MG63 (cell line): ENCODE data around the gene TIAM2. TPM values are rescaled to one million over a fixed set of nuclear protein-coding genes. Genes with fewer than 3 reads are reported as not detected.
"Not testable (repeated sequence)": the region's sequence is repeated elsewhere in the genome, so short reads cannot be mapped to it uniquely, and the experiment has no call there.

Experiments
- DNase-seq: peaks from one replicate; pipeline ENCODE4 v3.0.0-alpha.2; 2020
- H3K27me3 ChIP-seq: fragments of 250-450 bp; sonication (Bioruptor Pico); 2 replicates; pipeline ENCODE4 v1.5.1; 2020; ENCODE audit warnings: mild to moderate bottlenecking, moderate library complexity
- H3K36me3 ChIP-seq: fragments of 250-450 bp; sonication (Bioruptor Pico); 2 replicates; pipeline ENCODE4 v1.5.1; 2020; ENCODE audit warnings: mild to moderate bottlenecking, moderate library complexity
- H3K4me3 ChIP-seq: fragments of 250-450 bp; sonication (Bioruptor Pico); 2 replicates; pipeline ENCODE4 v1.5.1; 2020; ENCODE audit warnings: mild to moderate bottlenecking, moderate library complexity
- H3K9me3 ChIP-seq: fragments of 250-450 bp; sonication (Bioruptor Pico); 2 replicates; pipeline ENCODE4 v1.5.1; 2020; ENCODE audit warnings: mild to moderate bottlenecking, moderate library complexity
- total RNA-seq: library from RNA; depleted of rRNA; stranded (reverse); fragments of >200 nt; shearing (Covaris generic); gene quantifications from 2 replicates; pipeline ENCODE4 v1.2.3, GENCODE V29; 2014; ENCODE audit warnings: low replicate concordance

The TIAM2 gene
- total RNA-seq, 1 experiment from 2014 or later: 4.9 TPM

- Histone ChIP-seq H3K27me3 (no peaks in the 10 kb centered on the region), H3K9me3 (no peaks in the 10 kb centered on the region), H3K4me3 (no peak overlapping the region), H3K36me3 (no peaks in the 10 kb centered on the region)
- DNase-seq: peak; percentile 41
Measured at GRCh38 chr6:155174576-155175211, 179.6 kb downstream of the TIAM2 start.

- Histone ChIP-seq H3K36me3 (no peaks in the 10 kb centered on the region), H3K27me3 (no peaks in the 10 kb centered on the region), H3K9me3 (no peaks in the 10 kb centered on the region)
Measured at GRCh38 chr6:155177363-155177961, 182.3 kb downstream of the TIAM2 start.

GRCh38 chr6:155181498-155181897, 186.4 kb downstream of the TIAM2 start:
- DNase-seq: no peak
- Histone ChIP-seq H3K4me3 (no peak overlapping the region), H3K36me3 (no peaks in the 10 kb centered on the region), H3K9me3 (no peaks in the 10 kb centered on the region), H3K27me3 (no peaks in the 10 kb centered on the region)

More at GRCh38 chr6:155177363-155177961, 182.3 kb downstream of the TIAM2 start:
- H3K4me3 ChIP-seq: no peak overlapping the region
- no peak for DNase-seq

- Histone ChIP-seq H3K36me3 (no peaks in the 10 kb centered on the region), H3K9me3 (no peaks in the 10 kb centered on the region), H3K4me3 (no peak overlapping the region), H3K27me3 (no peaks in the 10 kb centered on the region)
- no peak for DNase-seq
Measured at GRCh38 chr6:155182103-155182502, 187.0 kb downstream of the TIAM2 start.

- H3K36me3 ChIP-seq: no peaks in the 10 kb centered on the region
- no peak for DNase-seq
- H3K4me3 ChIP-seq: no peak overlapping the region
- H3K27me3 ChIP-seq: no peaks in the 10 kb centered on the region
- no peaks in the 10 kb centered on the region for H3K9me3 ChIP-seq
Measured at GRCh38 chr6:155183095-155183494, 188.0 kb downstream of the TIAM2 start.

GRCh38 chr6:155185041-155185440, 189.9 kb downstream of the TIAM2 start:
- not testable (repeated sequence) for H3K27me3 ChIP-seq, H3K4me3 ChIP-seq, H3K9me3 ChIP-seq, DNase-seq, H3K36me3 ChIP-seq

GRCh38 chr6:155185544-155185943, 190.4 kb downstream of the TIAM2 start:
- no peaks in the 10 kb centered on the region for H3K36me3 ChIP-seq
- no peak for DNase-seq

GRCh38 chr6:155186052-155186658, 191.0 kb downstream of the TIAM2 start:
- Histone ChIP-seq H3K9me3 (no peaks in the 10 kb centered on the region), H3K4me3 (no peak overlapping the region), H3K36me3 (no peaks in the 10 kb centered on the region), H3K27me3 (no peaks in the 10 kb centered on the region)
- peak; percentile 18 for DNase-seq

More at GRCh38 chr6:155185544-155185943, 190.4 kb downstream of the TIAM2 start:
- no peaks in the 10 kb centered on the region for H3K27me3 ChIP-seq
- H3K9me3 ChIP-seq: no peaks in the 10 kb centered on the region
- H3K4me3 ChIP-seq: no peak overlapping the region

GRCh38 chr6:155187106-155187505, 192.0 kb downstream of the TIAM2 start:
- no peaks in the 10 kb centered on the region for H3K36me3 ChIP-seq
- no peaks in the 10 kb centered on the region for H3K27me3 ChIP-seq
- H3K4me3 ChIP-seq: no peak overlapping the region
- DNase-seq: no peak
- no peaks in the 10 kb centered on the region for H3K9me3 ChIP-seq

GRCh38 chr6:155187994-155188706, 193.0 kb downstream of the TIAM2 start:
- Histone ChIP-seq H3K9me3 (no peaks in the 10 kb centered on the region), H3K4me3 (no peak overlapping the region), H3K27me3 (no peaks in the 10 kb centered on the region), H3K36me3 (no peaks in the 10 kb centered on the region)
- DNase-seq: peak; percentile 30

- H3K9me3 ChIP-seq: no peaks in the 10 kb centered on the region
- peak overlapping the region; percentile 32 for H3K4me3 ChIP-seq
Measured at GRCh38 chr6:155188707-155189496, 193.8 kb downstream of the TIAM2 start.

GRCh38 chr6:155190677-155191076, 195.6 kb downstream of the TIAM2 start:
- Histone ChIP-seq H3K9me3 (no peaks in the 10 kb centered on the region), H3K4me3 (no peak overlapping the region), H3K36me3 (no peaks in the 10 kb centered on the region), H3K27me3 (no peaks in the 10 kb centered on the region)
- DNase-seq: no peak

More at GRCh38 chr6:155188707-155189496, 193.8 kb downstream of the TIAM2 start:
- H3K27me3 ChIP-seq: no peaks in the 10 kb centered on the region
- DNase-seq: peak; percentile 75
- H3K36me3 ChIP-seq: no peaks in the 10 kb centered on the region

- Histone ChIP-seq H3K9me3 (no peaks in the 10 kb centered on the region), H3K4me3 (no peak overlapping the region), H3K27me3 (no peaks in the 10 kb centered on the region), H3K36me3 (no peaks in the 10 kb centered on the region)
- no peak for DNase-seq
Measured at GRCh38 chr6:155193526-155193925, 198.4 kb downstream of the TIAM2 start.

- no peaks in the 10 kb centered on the region for H3K9me3 ChIP-seq
- no peaks in the 10 kb centered on the region for H3K36me3 ChIP-seq
- no peak overlapping the region for H3K4me3 ChIP-seq
- DNase-seq: no peak
- H3K27me3 ChIP-seq: no peaks in the 10 kb centered on the region
Measured at GRCh38 chr6:155194399-155194798, 199.3 kb downstream of the TIAM2 start.

- no peaks in the 10 kb centered on the region for H3K36me3 ChIP-seq
- H3K27me3 ChIP-seq: no peaks in the 10 kb centered on the region
- H3K4me3 ChIP-seq: no peak overlapping the region
- no peak for DNase-seq
- H3K9me3 ChIP-seq: no peaks in the 10 kb centered on the region
Measured at GRCh38 chr6:155195903-155196302, 200.8 kb downstream of the TIAM2 start.

- Histone ChIP-seq H3K4me3 (no peak overlapping the region), H3K36me3 (no peaks in the 10 kb centered on the region), H3K9me3 (no peaks in the 10 kb centered on the region), H3K27me3 (no peaks in the 10 kb centered on the region)
- no peak for DNase-seq
Measured at GRCh38 chr6:155196911-155197310, 201.8 kb downstream of the TIAM2 start.

- H3K27me3 ChIP-seq: no peaks in the 10 kb centered on the region
- no peaks in the 10 kb centered on the region for H3K36me3 ChIP-seq
- H3K4me3 ChIP-seq: no peak overlapping the region
- DNase-seq: no peak
- no peaks in the 10 kb centered on the region for H3K9me3 ChIP-seq
Measured at GRCh38 chr6:155197932-155198331, 202.8 kb downstream of the TIAM2 start.
